Fibroblast of skin of right biceps (primary cell): ENCODE results near the gene UCK1.
A peak's percentile ranks its signal among the peaks of the same experiment; 100 is the strongest.
"Not testable (repeated sequence)": the region's sequence is repeated elsewhere in the genome, so short reads cannot be mapped to it uniquely, and the experiment has no call there.

Experiments
- DNase-seq: peaks from one replicate; pipeline ENCODE4 v3.0.0-alpha.2; 2013

The UCK1 gene

GRCh38 chr9:131554087-131554842 lies 23.2 kb upstream of the UCK1 start:
- no peak for DNase-seq

GRCh38 chr9:131552030-131552429 lies 21.0 kb upstream of the UCK1 start:
- no peak for DNase-seq

- DNase-seq, result not testable (repeated sequence)
Observed at GRCh38 chr9:131550465-131550864, 19.4 kb upstream of the UCK1 start.

- DNase-seq, result not testable (repeated sequence)
Observed at GRCh38 chr9:131549186-131549585, 18.1 kb upstream of the UCK1 start.

GRCh38 chr9:131546336-131547084 lies 15.4 kb upstream of the UCK1 start:
- DNase-seq, result peak; percentile 15

GRCh38 chr9:131545786-131546335 lies 14.8 kb upstream of the UCK1 start:
- no peak for DNase-seq

- DNase-seq, result no peak
Observed at GRCh38 chr9:131545003-131545785, 14.1 kb upstream of the UCK1 start, which contains the start of gene PRRT1B. TSS of gene PRRT1B (plus strand) at chr9:131545523. CDS start at chr9:131545616, 93 bp downstream.

GRCh38 chr9:131543141-131543540 lies 12.1 kb upstream of the UCK1 start:
- DNase-seq, result no peak

GRCh38 chr9:131539223-131539923 lies 8.3 kb upstream of the UCK1 start:
- no peak for DNase-seq

GRCh38 chr9:131537946-131538345 lies 6.9 kb upstream of the UCK1 start:
- no peak for DNase-seq

- no peak for DNase-seq
Observed at GRCh38 chr9:131534721-131535237, 3.7 kb upstream of the UCK1 start.

GRCh38 chr9:131530546-131530919 lies 530 bp downstream of the UCK1 start:
- peak; percentile 30 for DNase-seq

GRCh38 chr9:131529597-131530545 lies 1.2 kb downstream of the UCK1 start:
- no peak for DNase-seq

- no peak for DNase-seq
Observed at GRCh38 chr9:131528886-131529505, 2.1 kb downstream of the UCK1 start.

GRCh38 chr9:131528186-131528585 lies 2.9 kb downstream of the UCK1 start:
- no peak for DNase-seq

- no peak for DNase-seq
Observed at GRCh38 chr9:131525643-131526565, 5.2 kb downstream of the UCK1 start.

- peak; percentile 58 for DNase-seq
Observed at GRCh38 chr9:131524665-131525315, 6.3 kb downstream of the UCK1 start.
